COLO829 (cell line): ENCODE results near the gene TMEM183A.
A peak's percentile ranks its signal among the peaks of the same experiment; 100 is the strongest.
"Not testable (repeated sequence)": the region's sequence is repeated elsewhere in the genome, so short reads cannot be mapped to it uniquely, and the experiment has no call there.

Experiments
- DNase-seq: peaks from one replicate; pipeline ENCODE4 v3.0.0; 2012; ENCODE audit warnings: low spot score

TMEM183A gene

GRCh38 chr1:202987922-202988583 lies 19.1 kb upstream of the TMEM183A start:
- DNase-seq: no peak

GRCh38 chr1:202989879-202990278 lies 17.3 kb upstream of the TMEM183A start:
- DNase-seq: no peak

GRCh38 chr1:202991112-202991511 lies 16.1 kb upstream of the TMEM183A start:
- no peak for DNase-seq

GRCh38 chr1:202994756-202995155 lies 12.4 kb upstream of the TMEM183A start:
- DNase-seq: no peak

GRCh38 chr1:202998836-202999750 lies 8.1 kb upstream of the TMEM183A start:
- peak; percentile 43 for DNase-seq

- no peak for DNase-seq
Measured at GRCh38 chr1:203000217-203000944, 6.8 kb upstream of the TMEM183A start.

- DNase-seq: no peak
Measured at GRCh38 chr1:203001986-203002385, 5.2 kb upstream of the TMEM183A start.

- no peak for DNase-seq
Measured at GRCh38 chr1:203002951-203003350, 4.2 kb upstream of the TMEM183A start.

GRCh38 chr1:203005395-203006142 lies 1.6 kb upstream of the TMEM183A start:
- DNase-seq: not testable (repeated sequence)

GRCh38 chr1:203009185-203009584 lies 2.0 kb downstream of the TMEM183A start:
- no peak for DNase-seq

GRCh38 chr1:203011582-203011981 lies 4.4 kb downstream of the TMEM183A start:
- no peak for DNase-seq

GRCh38 chr1:203017061-203017460 lies 9.9 kb downstream of the TMEM183A start:
- DNase-seq: no peak

- DNase-seq: no peak
Measured at GRCh38 chr1:203017692-203018091, 10.5 kb downstream of the TMEM183A start.

- DNase-seq: not testable (repeated sequence)
Measured at GRCh38 chr1:203022855-203023254, 15.7 kb downstream of the TMEM183A start.

GRCh38 chr1:203025686-203026030 lies 18.5 kb downstream of the TMEM183A start:
- no peak for DNase-seq

GRCh38 chr1:203026031-203026665 lies 19.0 kb downstream of the TMEM183A start, which contains the start of gene PPFIA4:
TSS of gene PPFIA4 (plus strand) at chr1:203026491. CDS start at chr1:203039009, 12,518 bp downstream.
- peak; percentile 96 for DNase-seq

- DNase-seq: no peak
Measured at GRCh38 chr1:203026666-203027663, 19.8 kb downstream of the TMEM183A start.

- DNase-seq: no peak
Measured at GRCh38 chr1:203028067-203028783, 21.1 kb downstream of the TMEM183A start.

- no peak for DNase-seq
Measured at GRCh38 chr1:203028784-203029553, 21.8 kb downstream of the TMEM183A start.
